Smooth muscle cell (in vitro differentiated cells): Measurements from ENCODE around the gene TBXA2R. TPM values are rescaled to one million over a fixed set of nuclear protein-coding genes. Genes with fewer than 3 reads are reported as not detected.
A peak's percentile ranks its signal among the peaks of the same experiment; 100 is the strongest.

ENCODE experiments used
- DNase-seq: peaks from one replicate; lab custom pipeline; 2025; ENCODE audit not compliant: unreplicated experiment; lab: John Stamatoyannopoulos, UW
- H2AFZ ChIP-seq: fragments of 200-600 bp; sonication (generic); 2 replicates; pipeline ENCODE4 v1.6.0; 2016; ENCODE audit warnings: antibody characterized with exemption, low read depth, mild to moderate bottlenecking
- H3F3A ChIP-seq: fragments of 200-600 bp; sonication (generic); 2 replicates; pipeline ENCODE4 v1.6.0; 2017; ENCODE audit warnings: antibody characterized with exemption, low read depth
- H3K27ac ChIP-seq: fragments of 200-600 bp; sonication (generic); 2 replicates; pipeline ENCODE4 v1.5.1; 2016; ENCODE audit warnings: low read depth, mild to moderate bottlenecking
- H3K27me3 ChIP-seq: fragments of 200-600 bp; sonication (generic); 2 replicates; pipeline ENCODE4 v1.6.1; 2016; ENCODE audit warnings: low read depth, mild to moderate bottlenecking
- H3K36me3 ChIP-seq: fragments of 200-600 bp; sonication (generic); 2 replicates; pipeline ENCODE4 v1.5.1; 2016; ENCODE audit warnings: low read depth
- H3K4me1 ChIP-seq: fragments of 200-600 bp; sonication (generic); 2 replicates; pipeline ENCODE4 v1.5.1; 2016; ENCODE audit warnings: low read depth
- H3K4me2 ChIP-seq: fragments of 200-600 bp; sonication (generic); 2 replicates; pipeline ENCODE4 v1.6.0; 2016; ENCODE audit warnings: mild to moderate bottlenecking
- H3K4me3 ChIP-seq: fragments of 200-600 bp; sonication (generic); 2 replicates; pipeline ENCODE4 v1.5.1; 2016; ENCODE audit warnings: mild to moderate bottlenecking
- H3K79me2 ChIP-seq: fragments of 200-600 bp; sonication (generic); 2 replicates; pipeline ENCODE4 v1.6.0; 2016; ENCODE audit warnings: low read depth, mild to moderate bottlenecking
- H3K9ac ChIP-seq: fragments of 200-600 bp; sonication (generic); 2 replicates; pipeline ENCODE4 v1.6.0; 2016; ENCODE audit warnings: low read depth
- H3K9me3 ChIP-seq: fragments of 200-600 bp; sonication (generic); replicated peaks from 2 replicates; pipeline ENCODE4 v1.5.1; 2016; ENCODE audit warnings: low read depth
- H4K20me1 ChIP-seq: fragments of 200-600 bp; sonication (generic); 2 replicates; pipeline ENCODE4 v1.6.0; 2016; ENCODE audit warnings: low read depth
- WGBS: methylation state at CpG from one replicate; pipeline ENCODE4 v1.1.7; 2016; ENCODE audit warnings: low lambda C conversion rate; 5-methylcytosine and 5-hydroxymethylcytosine counted together
- polyA plus RNA-seq: library from polyadenylated mRNA; unstranded; fragments of >200 nt; fragmentation: Nextera tagmentation; extraction: Ambion mirVana; gene quantifications from 2 replicates; pipeline ENCODE4 v1.2.1, GENCODE V29; 2016
- total RNA-seq: library from RNA; depleted of rRNA; stranded (reverse); fragments of >200 nt; gene quantifications from 2 replicates; pipeline ENCODE4 v1.2.3, GENCODE V29; 2014
- TF ChIP-seq, protein P1 (sequence below): fragments of 200-600 bp; sonication (generic); IDR thresholded peaks from 2 replicates; pipeline ENCODE4 v1.5.1; 2017; ENCODE audit warnings: borderline replicate concordance, mild to moderate bottlenecking, antibody characterized with exemption; ENCODE audit not compliant: insufficient read depth, poor library complexity, severe bottlenecking

Gene TBXA2R
- total and polyA plus RNA-seq, 2 experiments from 2014 or later, result 1.7 to 9.3 TPM

DNA sequence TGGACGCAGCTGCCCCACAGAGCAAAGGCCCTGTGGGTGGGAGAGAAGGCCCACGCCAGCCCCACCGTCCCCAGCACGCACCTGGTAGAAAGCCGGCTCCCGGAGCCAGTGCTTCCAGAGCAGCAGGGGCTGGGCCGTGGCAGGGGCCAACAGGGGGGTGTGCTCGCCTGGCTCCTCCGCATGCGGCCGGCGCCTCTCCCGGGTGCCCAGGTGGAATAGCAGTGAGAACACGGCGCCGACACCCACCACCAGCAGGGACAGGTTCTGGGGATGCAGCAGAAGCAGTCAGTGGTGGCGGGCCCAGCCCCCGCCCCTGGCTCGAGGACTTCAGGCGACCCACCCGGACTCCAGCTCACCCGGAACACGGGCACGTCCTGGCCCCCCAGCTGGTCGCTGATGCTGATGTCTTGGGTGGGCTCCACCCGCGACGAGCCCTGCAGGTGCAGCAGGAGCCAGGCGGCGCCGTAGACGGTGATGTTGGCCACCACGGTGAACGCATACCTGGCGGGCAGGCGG lies 58.9 kb downstream of the TBXA2R start:
- Histone ChIP-seq H3K79me2 (no peaks in the 10 kb centered on the region), H3K9ac (no peak overlapping the region), H2AFZ (no peak overlapping the region), H3K4me2 (no peak overlapping the region), H3F3A (no peaks in the 10 kb centered on the region), H3K4me3 (no peak overlapping the region), H3K27me3 (no peaks in the 10 kb centered on the region), H3K36me3 (no peaks in the 10 kb centered on the region), H3K27ac (no peak overlapping the region), H3K9me3 (no peaks in the 10 kb centered on the region), H3K4me1 (no peaks in the 10 kb centered on the region), H4K20me1 (peaks cover 45% of the 10 kb centered on the region)
- 96% methylated on average over 27 of the region's 36 CpGs for WGBS
- DNase-seq, result no peak
- TF ChIP-seq, protein P1, sequence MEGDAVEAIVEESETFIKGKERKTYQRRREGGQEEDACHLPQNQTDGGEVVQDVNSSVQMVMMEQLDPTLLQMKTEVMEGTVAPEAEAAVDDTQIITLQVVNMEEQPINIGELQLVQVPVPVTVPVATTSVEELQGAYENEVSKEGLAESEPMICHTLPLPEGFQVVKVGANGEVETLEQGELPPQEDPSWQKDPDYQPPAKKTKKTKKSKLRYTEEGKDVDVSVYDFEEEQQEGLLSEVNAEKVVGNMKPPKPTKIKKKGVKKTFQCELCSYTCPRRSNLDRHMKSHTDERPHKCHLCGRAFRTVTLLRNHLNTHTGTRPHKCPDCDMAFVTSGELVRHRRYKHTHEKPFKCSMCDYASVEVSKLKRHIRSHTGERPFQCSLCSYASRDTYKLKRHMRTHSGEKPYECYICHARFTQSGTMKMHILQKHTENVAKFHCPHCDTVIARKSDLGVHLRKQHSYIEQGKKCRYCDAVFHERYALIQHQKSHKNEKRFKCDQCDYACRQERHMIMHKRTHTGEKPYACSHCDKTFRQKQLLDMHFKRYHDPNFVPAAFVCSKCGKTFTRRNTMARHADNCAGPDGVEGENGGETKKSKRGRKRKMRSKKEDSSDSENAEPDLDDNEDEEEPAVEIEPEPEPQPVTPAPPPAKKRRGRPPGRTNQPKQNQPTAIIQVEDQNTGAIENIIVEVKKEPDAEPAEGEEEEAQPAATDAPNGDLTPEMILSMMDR, result no peak

DNA sequence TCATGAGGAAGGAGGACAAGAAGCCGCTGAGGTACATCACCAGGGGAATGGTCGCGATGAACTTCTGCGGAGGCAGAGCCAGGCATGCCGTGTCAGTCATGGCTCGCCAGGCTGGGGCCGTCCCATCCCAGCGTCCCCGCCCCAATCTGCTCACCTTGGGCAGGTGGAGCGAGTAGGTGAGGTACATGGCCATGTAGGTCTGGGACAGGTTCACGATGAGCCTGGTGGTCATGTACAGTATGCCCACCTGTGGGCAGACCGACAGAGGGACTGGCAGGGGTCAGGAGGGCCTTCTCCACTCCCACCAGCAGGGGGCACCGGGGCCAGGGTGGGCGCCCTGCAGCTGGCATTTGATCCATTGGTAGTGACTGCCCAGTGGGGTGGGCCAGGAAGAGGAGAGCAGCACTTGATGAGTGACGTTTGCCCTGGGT lies 59.4 kb downstream of the TBXA2R start:
- H2AFZ ChIP-seq, result no peak overlapping the region
- H3K27me3 ChIP-seq, result no peaks in the 10 kb centered on the region
- 97% methylated on average over 14 of the region's 15 CpGs for WGBS
- no peak overlapping the region for H3K9ac ChIP-seq
- H3K4me2 ChIP-seq, result no peak overlapping the region
- DNase-seq, result no peak
- no peaks in the 10 kb centered on the region for H3K36me3 ChIP-seq
- no peaks in the 10 kb centered on the region for H3K79me2 ChIP-seq
- TF ChIP-seq, protein P1, result peak; percentile 62
- no peaks in the 10 kb centered on the region for H3K9me3 ChIP-seq
- H3F3A ChIP-seq, result peaks cover 5% of the 10 kb centered on the region
- no peak overlapping the region for H3K27ac ChIP-seq
- H4K20me1 ChIP-seq, result peaks cover 45% of the 10 kb centered on the region
- no peaks in the 10 kb centered on the region for H3K4me1 ChIP-seq
- no peak overlapping the region for H3K4me3 ChIP-seq

DNA sequence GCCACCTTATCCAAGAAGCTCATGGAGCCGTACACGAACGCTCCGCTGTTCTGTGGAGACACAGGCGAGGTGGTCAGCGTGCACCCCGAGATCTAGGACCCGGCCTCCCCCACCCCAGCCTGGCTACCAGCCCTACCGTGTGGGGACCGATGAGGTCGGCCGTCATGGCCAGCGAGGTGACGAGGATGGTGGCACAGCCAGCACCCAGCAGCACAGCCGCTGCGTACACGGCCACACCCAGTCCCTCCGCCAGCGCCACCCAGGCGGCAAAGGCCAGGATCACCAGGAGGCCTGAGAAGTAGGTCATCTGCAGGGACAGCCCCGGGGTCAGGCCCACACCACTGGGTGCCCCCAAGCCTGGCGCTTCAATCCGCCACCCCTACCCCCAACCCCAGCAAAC lies 60.6 kb downstream of the TBXA2R start:
- no peak for DNase-seq
- TF ChIP-seq, protein P1, result no peak
- H3K27me3 ChIP-seq, result no peaks in the 10 kb centered on the region
- no peak overlapping the region for H3K4me3 ChIP-seq
- H3F3A ChIP-seq, result peaks cover 12% of the 10 kb centered on the region
- no peaks in the 10 kb centered on the region for H3K79me2 ChIP-seq
- H3K9me3 ChIP-seq, result no peaks in the 10 kb centered on the region
- H3K9ac ChIP-seq, result no peak overlapping the region
- 97% methylated on average over 22 of the region's 23 CpGs for WGBS
- H3K4me2 ChIP-seq, result no peak overlapping the region
- H3K4me1 ChIP-seq, result no peaks in the 10 kb centered on the region
- H2AFZ ChIP-seq, result no peak overlapping the region
- H4K20me1 ChIP-seq, result peaks cover 38% of the 10 kb centered on the region
- no peaks in the 10 kb centered on the region for H3K36me3 ChIP-seq
- no peak overlapping the region for H3K27ac ChIP-seq

DNA sequence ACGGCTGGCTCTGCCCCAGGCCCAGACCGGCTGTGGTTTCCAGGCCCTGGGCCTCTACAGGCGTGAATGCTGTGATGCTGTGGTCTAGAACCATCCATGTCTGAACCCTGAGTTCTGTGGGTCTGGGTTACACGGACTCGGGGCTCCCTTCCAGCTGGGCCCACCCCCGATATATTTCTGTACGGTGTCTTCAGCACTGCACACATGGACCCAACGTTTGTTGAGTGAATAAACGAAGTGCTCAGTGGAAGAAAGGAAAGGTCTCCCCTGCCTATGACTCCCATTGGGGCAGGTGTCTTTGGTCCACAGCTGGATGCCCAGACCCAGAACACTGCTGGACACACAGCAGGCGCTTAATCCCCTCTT lies 61.0 kb downstream of the TBXA2R start:
- Histone ChIP-seq H2AFZ (no peak overlapping the region), H3F3A (peaks cover 12% of the 10 kb centered on the region), H4K20me1 (peaks cover 34% of the 10 kb centered on the region), H3K9me3 (no peaks in the 10 kb centered on the region), H3K27me3 (no peaks in the 10 kb centered on the region), H3K4me3 (no peak overlapping the region), H3K36me3 (no peaks in the 10 kb centered on the region), H3K4me1 (no peaks in the 10 kb centered on the region), H3K4me2 (no peak overlapping the region), H3K79me2 (no peaks in the 10 kb centered on the region), H3K27ac (no peak overlapping the region), H3K9ac (no peak overlapping the region)
- DNase-seq, result no peak
- TF ChIP-seq, protein P1, result no peak
- WGBS, result 85% methylated on average over 10 of the region's 10 CpGs
